Common myeloid progenitor, CD34-positive (primary cell): ENCODE data around the gene SNAP29.
"Not testable (repeated sequence)": the region's sequence is repeated elsewhere in the genome, so short reads cannot be mapped to it uniquely, and the experiment has no call there.

Experiments
- CTCF ChIA-PET: fragments of 350-600 bp; sonication (Branson Sonifier 250); formaldehyde crosslinking; loops from one replicate; lab custom pipeline; 2021; ENCODE audit warnings: antibody characterized with exemption; lab: Charles Lee
- POLR2A ChIA-PET: fragments of 350-600 bp; sonication (Branson Sonifier 250); formaldehyde crosslinking; loops from one replicate; lab custom pipeline; 2021; ENCODE audit warnings: antibody characterized with exemption; lab: Charles Lee
- DNase-seq, 3 donors: peaks; one replicate each; pipeline versions ENCODE4 v3.0.0 to v3.0.0-alpha.2; 2013
- H3K27ac ChIP-seq, 2 experiments: 1 replicate in 1 of 2; 2 replicates in 1 of 2; pipeline ENCODE4 v1.7.0; 2013; ENCODE audit warnings: inconsistent platforms in 2 of 2, low read length in 2 of 2, mild to moderate bottlenecking in 2 of 2, low read depth in 1 of 2, moderate library complexity in 1 of 2; ENCODE audit not compliant: severe bottlenecking in 2 of 2, insufficient read depth in 1 of 2, poor library complexity in 1 of 2
- H3K27me3 ChIP-seq, 5 experiments: replicated peaks in 2 of 5; 1 replicate in 3 of 5; 2 replicates in 2 of 5; pipeline versions ENCODE4 v1.6.1 to v1.7.0; 2013; ENCODE audit warnings: low read length in 4 of 5, mild to moderate bottlenecking in 2 of 5, moderate library complexity in 2 of 5, inconsistent platforms in 1 of 5; ENCODE audit not compliant: insufficient read depth in 5 of 5, control insufficient read depth in 4 of 5
- H3K36me3 ChIP-seq, 4 experiments: 1 replicate in 2 of 4; 2 replicates in 2 of 4; pipeline versions ENCODE4 v1.6.1 to v1.7.0; 2013; ENCODE audit warnings: low read length in 3 of 4, control low read depth in 1 of 4, mild to moderate bottlenecking in 1 of 4; ENCODE audit not compliant: control insufficient read depth in 4 of 4, insufficient read depth in 4 of 4
- H3K4me1 ChIP-seq, 4 experiments: 1 replicate in 3 of 4; 2 replicates in 1 of 4; pipeline versions ENCODE4 v1.6.1 to v1.7.1; 2013; ENCODE audit warnings: low read length in 3 of 4, mild to moderate bottlenecking in 3 of 4, control low read depth in 1 of 4, inconsistent platforms in 1 of 4, moderate library complexity in 1 of 4; ENCODE audit not compliant: control insufficient read depth in 4 of 4, insufficient read depth in 4 of 4; ENCODE audit errors: control extremely low read depth in 1 of 4
- H3K4me3 ChIP-seq, 7 experiments: 1 replicate in 4 of 7; 2 replicates in 3 of 7; pipeline versions ENCODE4 v1.5.1 to v1.7.0; 2013; ENCODE audit warnings: mild to moderate bottlenecking in 7 of 7, low read length in 6 of 7, moderate library complexity in 6 of 7, inconsistent platforms in 2 of 7, low read depth in 2 of 7, control low read depth in 1 of 7; ENCODE audit not compliant: insufficient read depth in 4 of 7, control insufficient read depth in 1 of 7; ENCODE audit errors: extremely low read depth in 1 of 7
- H3K9me3 ChIP-seq, 5 experiments: 1 replicate in 4 of 5; 2 replicates in 1 of 5; pipeline versions ENCODE4 v1.6.1 to v1.7.1; 2013; ENCODE audit warnings: low read length in 4 of 5, mild to moderate bottlenecking in 2 of 5, inconsistent platforms in 1 of 5, low read depth in 1 of 5, moderate library complexity in 1 of 5; ENCODE audit not compliant: control insufficient read depth in 4 of 5, insufficient read depth in 2 of 5; ENCODE audit errors: control extremely low read depth in 1 of 5
- WGBS: methylation state at CpG from one replicate; pipeline ENCODE4 v1.1.5; 2013; ENCODE audit not compliant: insufficient coverage; 5-methylcytosine and 5-hydroxymethylcytosine counted together

SNAP29 gene

GRCh38 chr22:20904980-20905355 is 46.2 kb downstream of the SNAP29 start:
- DNase-seq, result no peak
- 100% methylated on average over 1 of the region's 3 CpGs for WGBS
- Histone ChIP-seq H3K4me1 (peaks cover 0 to 12% (median 4%) of the 10 kb centered on the region in 4 experiments), H3K36me3 (no peaks in the 10 kb centered on the region), H3K27ac (no peak overlapping the region), H3K9me3 (no peaks in the 10 kb centered on the region), H3K4me3 (no peak overlapping the region), H3K27me3 (no peaks in the 10 kb centered on the region)
- CTCF ChIA-PET, result interaction anchor here (2.2 kb wide), 1 partner anchor 19 kb away, joined by 8 read pairs; no protein-coding TSS in a partner anchor
- POLR2A ChIA-PET, result no interaction called here

GRCh38 chr22:20905415-20906386 is 46.9 kb downstream of the SNAP29 start:
- no peak for DNase-seq
- peaks cover 0 to 8% (median 4%) of the 10 kb centered on the region in 4 experiments for H3K4me1 ChIP-seq
- CTCF ChIA-PET, result interaction anchor here (2.2 kb wide), 1 partner anchor 19 kb away, joined by 8 read pairs; no protein-coding TSS in a partner anchor
- 100% methylated on average over 4 of the region's 4 CpGs for WGBS
- no peaks in the 10 kb centered on the region for H3K27me3 ChIP-seq
- no peak overlapping the region for H3K27ac ChIP-seq
- POLR2A ChIA-PET, result no interaction called here
- H3K4me3 ChIP-seq, result no peak overlapping the region
- no peaks in the 10 kb centered on the region for H3K9me3 ChIP-seq
- no peaks in the 10 kb centered on the region for H3K36me3 ChIP-seq

GRCh38 chr22:20906387-20906767 is 47.6 kb downstream of the SNAP29 start:
- ChIA-PET CTCF (interaction anchor here (2.2 kb wide), 1 partner anchor 20 kb away, joined by 8 read pairs; no protein-coding TSS in a partner anchor), POLR2A (no interaction called here)
- no CpG with 5 or more reads among the region's 3 CpGs for WGBS

GRCh38 chr22:20908717-20909116 is 49.9 kb downstream of the SNAP29 start:
- CTCF ChIA-PET, result interaction anchor here (0.7 to 1.2 kb wide), 2 partner anchors 23 to 43 kb away, joined by 3 to 4 read pairs; no protein-coding TSS in a partner anchor

More at GRCh38 chr22:20906387-20906767, 47.6 kb downstream of the SNAP29 start:
- no peaks in the 10 kb centered on the region for H3K9me3 ChIP-seq
- H3K27me3 ChIP-seq, result no peaks in the 10 kb centered on the region
- no peak overlapping the region for H3K27ac ChIP-seq
- no peaks in the 10 kb centered on the region for H3K36me3 ChIP-seq
- H3K4me3 ChIP-seq, result no peak overlapping the region
- H3K4me1 ChIP-seq, result peaks cover 0 to 8% (median 4%) of the 10 kb centered on the region in 4 experiments
- DNase-seq, result no peak

GRCh38 chr22:20909543-20910303 is 50.9 kb downstream of the SNAP29 start:
- ChIA-PET CTCF (interaction anchor here (0.6 to 2.4 kb wide), 2 partner anchors 24 to 90 kb away, joined by 3 to 6 read pairs; no protein-coding TSS in a partner anchor), POLR2A (no interaction called here)
- Histone ChIP-seq H3K9me3 (no peaks in the 10 kb centered on the region), H3K27me3 (no peaks in the 10 kb centered on the region), H3K27ac (no peak overlapping the region), H3K36me3 (no peaks in the 10 kb centered on the region), H3K4me3 (no peak overlapping the region), H3K4me1 (peaks cover 0 to 6% (median 4%) of the 10 kb centered on the region in 4 experiments)
- peak in 2 of 3 donors; percentile 7 to 18 for DNase-seq
- WGBS, result 58% methylated on average over 4 of the region's 6 CpGs

More at GRCh38 chr22:20908717-20909116, 49.9 kb downstream of the SNAP29 start:
- H3K4me3 ChIP-seq, DNase-seq, H3K36me3 ChIP-seq, H3K27me3 ChIP-seq, H3K27ac ChIP-seq, H3K9me3 ChIP-seq, POLR2A ChIA-PET, H3K4me1 ChIP-seq: not testable (repeated sequence)
- WGBS, result 100% methylated on average over 5 of the region's 5 CpGs

GRCh38 chr22:20912494-20912893 is 53.7 kb downstream of the SNAP29 start:
- Histone ChIP-seq H3K27me3 (no peaks in the 10 kb centered on the region), H3K36me3 (no peaks in the 10 kb centered on the region), H3K4me3 (no peak overlapping the region), H3K27ac (no peak overlapping the region), H3K4me1 (peaks cover 0 to 14% (median 10%) of the 10 kb centered on the region in 4 experiments), H3K9me3 (no peaks in the 10 kb centered on the region)
- no peak for DNase-seq
- ChIA-PET POLR2A (no interaction called here), CTCF (interaction anchor here (2.4 kb wide), 1 partner anchor 27 kb away, joined by 6 read pairs; no protein-coding TSS in a partner anchor)
- 95% methylated on average over 6 of the region's 6 CpGs for WGBS
